Measurements from ENCODE around the gene EIF4A2. TPM values are rescaled to one million over a fixed set of nuclear protein-coding genes. Genes with fewer than 3 reads are reported as not detected.
A peak's percentile ranks its signal among the peaks of the same experiment; 100 is the strongest.
"Not testable (repeated sequence)": the region's sequence is repeated elsewhere in the genome, so short reads cannot be mapped to it uniquely, and the experiment has no call there.

EIF4A2 gene
- total and polyA plus RNA-seq, 8 donors = 209 to 402 (median 264) TPM

GRCh38 chr3:186790261-186790981 lies 7.0 kb downstream of the EIF4A2 start:
- H3K4me3 ChIP-seq = no peak overlapping the region
- intact Hi-C loops (cut with DNase I) = no loop called here
- no peak for TF ChIP-seq CTCF (IDR thresholded peaks at IDR 0.05)
- WGBS, 2 donors = 50 to 55% methylated on average over 8 of the region's 8 CpGs
- peak overlapping the region in 1 of 4 donors; percentile 0 for H3K27ac ChIP-seq
- H3K9me3 ChIP-seq = no peaks in the 10 kb centered on the region
- DNase-seq (no peak), ATAC-seq (peak; percentile 26 to 63 (median 35)), FAIRE-seq (no peak)
- H3K4me1 ChIP-seq = peaks cover 27 to 28% (median 28%) of the 10 kb centered on the region in 3 donors
- H3K36me3 ChIP-seq = peaks cover 9 to 48% (median 30%) of the 10 kb centered on the region in 3 donors
- H3K27me3 ChIP-seq = no peaks in the 10 kb centered on the region

- TF ChIP-seq CTCF (IDR thresholded peaks at IDR 0.05) = no peak
- WGBS, 2 donors = 82 to 89% methylated on average over 3 of the region's 3 CpGs
- no peaks in the 10 kb centered on the region for H3K27me3 ChIP-seq
- no peaks in the 10 kb centered on the region for H3K9me3 ChIP-seq
- H3K4me3 ChIP-seq = no peak overlapping the region
- FAIRE-seq (no peak), ATAC-seq (no peak), DNase-seq (no peak)
- H3K36me3 ChIP-seq = peaks cover 0 to 5% (median 0%) of the 10 kb centered on the region in 3 donors
- no peak overlapping the region for H3K27ac ChIP-seq
- intact Hi-C loops (cut with DNase I) = no loop called here
- no peaks in the 10 kb centered on the region for H3K4me1 ChIP-seq
Measured at GRCh38 chr3:186798239-186798874, 15.0 kb downstream of the EIF4A2 start.

- no peak for DNase-seq
- H3K4me1 ChIP-seq = peaks cover 0 to 3% (median 0%) of the 10 kb centered on the region in 3 donors
- peaks cover 0 to 5% (median 0%) of the 10 kb centered on the region in 3 donors for H3K36me3 ChIP-seq
- no peaks in the 10 kb centered on the region for H3K27me3 ChIP-seq
- FAIRE-seq = no peak
- no peak for TF ChIP-seq CTCF (IDR thresholded peaks at IDR 0.05)
- no peak for ATAC-seq
- intact Hi-C loops (cut with DNase I) = no loop called here
- 87 to 94% methylated on average over 1 of the region's 1 CpG for whole genome bisulfite sequencing, 2 donors
- no peak overlapping the region for H3K27ac ChIP-seq
- no peaks in the 10 kb centered on the region for H3K9me3 ChIP-seq
- no peak overlapping the region for H3K4me3 ChIP-seq
Measured at GRCh38 chr3:186800285-186800684, 16.9 kb downstream of the EIF4A2 start.

- Histone ChIP-seq H3K9me3 (no peaks in the 10 kb centered on the region), H3K36me3 (no peaks in the 10 kb centered on the region), H3K27ac (no peak overlapping the region), H3K4me3 (no peak overlapping the region), H3K4me1 (peaks cover 0 to 11% (median 0%) of the 10 kb centered on the region in 3 donors), H3K27me3 (no peaks in the 10 kb centered on the region)
- ATAC-seq (no peak), DNase-seq (no peak), FAIRE-seq (no peak)
- 83 to 94% methylated on average over 3 of the region's 3 CpGs for WGBS, 2 donors
- TF ChIP-seq CTCF (IDR thresholded peaks at IDR 0.05) = no peak
- intact Hi-C loops (cut with DNase I) = no loop called here
Measured at GRCh38 chr3:186802701-186803100, 19.3 kb downstream of the EIF4A2 start.

- WGBS, 2 donors = 87 to 92% methylated on average over 4 of the region's 4 CpGs
- intact Hi-C loops (cut with DNase I); H3K27me3 ChIP-seq; H3K9me3 ChIP-seq; ATAC-seq; H3K27ac ChIP-seq; H3K4me3 ChIP-seq; H3K36me3 ChIP-seq; DNase-seq; FAIRE-seq: not testable (repeated sequence)
- H3K4me1 ChIP-seq = peaks cover 0 to 11% (median 0%) of the 10 kb centered on the region in 3 donors
Measured at GRCh38 chr3:186803447-186803846, 20.1 kb downstream of the EIF4A2 start.
